Stimulated activated CD4-positive, alpha-beta T cell treated with anti-CD3 and anti-CD28 coated beads, Interleukin-1b, Interleukin-23, amount 100 ng/mL, for 1 hour (primary cell): ENCODE results near the gene PRSS2.

Source experiments
- DNase-seq, 2 donors: peaks; one replicate each; pipeline ENCODE4 v3.0.0-alpha.2; 2020; ENCODE audit warnings: low read depth in 2 of 2

The PRSS2 gene

DNA sequence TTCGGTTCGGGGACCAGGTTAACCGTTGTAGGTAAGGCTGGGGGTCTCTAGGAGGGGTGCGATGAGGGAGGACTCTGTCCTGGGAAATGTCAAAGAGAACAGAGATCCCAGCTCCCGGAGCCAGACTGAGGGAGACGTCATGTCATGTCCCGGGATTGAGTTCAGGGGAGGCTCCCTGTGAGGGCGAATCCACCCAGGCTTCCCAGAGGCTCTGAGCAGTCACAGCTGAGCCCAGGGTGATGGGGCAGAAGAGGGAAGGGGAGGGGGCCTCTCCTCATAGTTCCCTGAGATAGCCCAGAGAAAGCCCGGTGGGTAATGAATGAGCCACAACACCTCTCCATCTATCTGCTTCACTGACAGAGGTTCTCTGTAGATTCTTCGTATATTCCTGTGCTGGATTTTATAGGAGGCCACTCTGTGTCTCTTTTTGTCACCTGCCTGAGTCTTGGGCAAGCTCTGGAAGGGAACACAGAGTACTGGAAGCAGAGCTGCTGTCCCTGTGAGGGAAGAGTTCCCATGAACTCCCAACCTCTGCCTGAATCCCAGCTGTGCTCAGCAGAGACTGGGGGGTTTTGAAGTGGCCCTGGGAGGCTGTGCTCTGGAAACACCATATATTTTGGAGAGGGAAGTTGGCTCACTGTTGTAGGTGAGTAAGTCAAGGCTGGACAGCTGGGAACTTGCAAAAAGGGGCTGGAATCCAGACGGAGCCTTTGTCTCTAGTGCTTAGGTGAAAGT lies 16.4 kb downstream of the PRSS2 start:
- DNase-seq: no peak

DNA sequence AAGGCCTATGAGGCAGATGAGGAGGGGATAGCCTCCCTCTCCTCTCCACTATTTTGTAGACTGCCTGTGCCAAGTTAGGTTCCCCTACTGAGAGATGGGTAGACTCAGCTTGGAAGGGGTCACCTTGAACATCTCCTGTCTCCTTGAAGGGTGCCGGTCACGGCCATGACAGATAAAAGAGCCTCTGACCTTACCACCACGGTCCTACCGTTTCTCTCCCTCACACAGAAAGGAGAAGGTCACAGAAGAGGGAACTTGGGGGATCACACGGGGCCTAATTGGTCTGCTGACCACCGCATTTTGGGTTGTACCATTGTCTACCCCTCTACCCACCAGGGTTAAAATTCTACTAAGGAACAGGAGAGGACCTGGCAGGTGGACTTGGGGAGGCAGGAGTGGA lies 17.0 kb downstream of the PRSS2 start:
- no peak for DNase-seq

DNA sequence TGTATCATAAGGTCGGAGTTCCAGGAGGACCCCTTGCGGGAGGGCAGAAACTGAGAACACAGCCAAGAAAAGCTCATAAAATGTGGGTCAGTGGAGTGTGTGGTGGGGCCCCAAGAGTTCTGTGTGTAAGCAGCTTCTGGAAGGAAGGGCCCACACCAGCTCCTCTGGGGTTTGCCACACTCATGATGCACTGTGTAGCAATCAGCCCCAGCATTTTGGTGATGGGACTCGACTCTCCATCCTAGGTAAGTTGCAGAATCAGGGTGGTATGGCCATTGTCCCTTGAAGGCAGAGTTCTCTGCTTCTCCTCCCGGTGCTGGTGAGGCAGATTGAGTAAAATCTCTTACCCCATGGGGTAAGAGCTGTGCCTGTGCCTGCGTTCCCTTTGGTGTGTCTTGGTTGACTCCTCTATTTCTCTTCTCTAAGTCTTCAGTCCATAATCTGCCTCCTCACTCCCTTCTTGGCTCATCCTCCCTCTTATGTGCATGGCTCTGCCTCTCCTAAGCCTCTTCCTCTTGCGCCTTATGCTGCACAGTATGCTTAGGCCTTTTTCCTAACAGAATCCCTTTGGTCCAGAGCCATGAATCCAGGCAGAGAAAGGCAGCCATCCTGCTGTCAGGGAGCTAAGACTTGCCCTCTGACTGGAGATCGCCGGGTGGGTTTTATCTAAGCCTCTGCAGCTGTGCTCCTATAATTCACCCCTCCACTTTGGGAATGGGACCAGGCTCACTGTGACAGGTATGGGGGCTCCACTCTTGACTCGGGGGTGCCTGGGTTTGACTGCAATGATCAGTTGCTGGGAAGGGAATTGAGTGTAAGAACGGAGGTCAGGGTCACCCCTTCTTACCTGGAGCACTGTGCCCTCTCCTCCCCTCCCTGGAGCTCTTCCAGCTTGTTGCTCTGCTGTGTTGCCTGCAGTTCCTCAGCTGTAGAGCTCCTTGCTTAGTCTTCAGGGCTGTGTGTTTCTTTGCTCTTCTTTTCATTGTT lies 17.8 kb downstream of the PRSS2 start:
- DNase-seq: no peak

DNA sequence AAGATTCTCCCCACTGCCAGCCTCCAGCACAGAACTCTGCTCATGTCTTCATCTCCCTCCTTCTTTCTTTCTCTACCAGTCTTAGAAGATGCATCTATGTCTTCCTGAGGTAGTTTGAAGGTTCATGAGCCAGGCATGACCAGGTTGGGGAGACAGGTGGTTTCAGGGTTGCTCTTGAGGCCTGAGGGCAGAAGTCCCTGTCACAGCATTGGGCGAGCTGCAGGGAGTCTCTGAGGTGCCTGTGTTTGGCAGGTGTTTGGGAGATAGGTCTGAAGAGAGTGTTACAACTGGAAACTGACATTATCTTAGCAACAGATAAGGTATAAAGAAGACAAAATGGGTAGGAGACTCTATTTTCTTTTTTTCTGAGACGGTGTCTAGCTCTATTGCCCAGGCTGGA lies 18.7 kb downstream of the PRSS2 start:
- DNase-seq: no peak

DNA sequence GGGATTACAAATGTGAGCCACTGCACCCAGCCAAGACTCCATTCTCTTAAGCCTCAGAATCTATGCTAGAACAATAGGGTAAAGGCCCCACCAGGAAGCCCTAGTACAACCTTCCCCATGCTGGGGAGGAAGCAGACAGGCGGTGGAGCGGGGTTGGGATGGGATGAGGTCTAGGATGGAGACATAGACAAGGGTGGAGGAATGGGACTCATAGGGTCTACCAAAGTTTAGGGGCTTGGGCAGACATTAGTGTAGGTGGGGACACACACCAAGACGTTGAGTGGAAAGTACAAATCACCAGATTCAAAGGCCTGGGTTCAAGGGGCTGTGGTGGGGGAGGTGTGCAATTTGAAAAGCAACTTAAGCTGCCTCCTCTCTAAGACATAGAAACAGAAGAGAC lies 19.3 kb downstream of the PRSS2 start:
- no peak for DNase-seq

DNA sequence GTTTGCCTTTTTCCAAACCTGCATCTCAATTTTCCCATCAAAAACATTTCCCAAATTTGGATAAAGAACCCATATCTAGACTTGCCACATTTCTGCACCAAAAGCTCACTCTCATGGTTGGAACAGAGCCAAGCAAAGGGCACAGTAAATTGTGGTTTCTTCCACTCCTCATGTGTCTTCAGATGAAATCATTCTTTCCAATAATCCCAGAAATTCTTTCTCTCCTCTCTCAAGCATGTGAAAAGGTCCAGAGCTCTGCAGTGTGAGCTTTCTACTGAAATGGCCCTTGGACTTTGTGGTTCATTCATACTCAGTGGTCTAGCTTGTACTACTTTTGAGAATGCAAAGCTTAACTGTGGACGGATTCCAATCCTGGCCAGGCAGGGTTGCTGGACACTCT lies 19.8 kb downstream of the PRSS2 start:
- DNase-seq: no peak

DNA sequence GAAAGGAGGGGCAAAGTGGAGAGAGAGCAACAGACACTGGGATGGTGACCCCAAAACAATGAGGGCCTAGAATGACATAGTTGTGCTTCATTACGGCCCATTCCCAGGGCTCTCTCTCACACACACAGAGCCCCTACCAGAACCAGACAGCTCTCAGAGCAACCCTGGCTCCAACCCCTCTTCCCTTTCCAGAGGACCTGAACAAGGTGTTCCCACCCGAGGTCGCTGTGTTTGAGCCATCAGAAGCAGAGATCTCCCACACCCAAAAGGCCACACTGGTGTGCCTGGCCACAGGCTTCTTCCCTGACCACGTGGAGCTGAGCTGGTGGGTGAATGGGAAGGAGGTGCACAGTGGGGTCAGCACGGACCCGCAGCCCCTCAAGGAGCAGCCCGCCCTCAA lies 20.7 kb downstream of the PRSS2 start:
- no peak for DNase-seq

DNA sequence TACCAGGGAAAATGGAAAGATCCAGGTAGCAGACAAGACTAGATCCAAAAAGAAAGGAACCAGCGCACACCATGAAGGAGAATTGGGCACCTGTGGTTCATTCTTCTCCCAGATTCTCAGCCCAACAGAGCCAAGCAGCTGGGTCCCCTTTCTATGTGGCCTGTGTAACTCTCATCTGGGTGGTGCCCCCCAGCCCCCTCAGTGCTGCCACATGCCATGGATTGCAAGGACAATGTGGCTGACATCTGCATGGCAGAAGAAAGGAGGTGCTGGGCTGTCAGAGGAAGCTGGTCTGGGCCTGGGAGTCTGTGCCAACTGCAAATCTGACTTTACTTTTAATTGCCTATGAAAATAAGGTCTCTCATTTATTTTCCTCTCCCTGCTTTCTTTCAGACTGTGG lies 21.4 kb downstream of the PRSS2 start:
- no peak for DNase-seq

DNA sequence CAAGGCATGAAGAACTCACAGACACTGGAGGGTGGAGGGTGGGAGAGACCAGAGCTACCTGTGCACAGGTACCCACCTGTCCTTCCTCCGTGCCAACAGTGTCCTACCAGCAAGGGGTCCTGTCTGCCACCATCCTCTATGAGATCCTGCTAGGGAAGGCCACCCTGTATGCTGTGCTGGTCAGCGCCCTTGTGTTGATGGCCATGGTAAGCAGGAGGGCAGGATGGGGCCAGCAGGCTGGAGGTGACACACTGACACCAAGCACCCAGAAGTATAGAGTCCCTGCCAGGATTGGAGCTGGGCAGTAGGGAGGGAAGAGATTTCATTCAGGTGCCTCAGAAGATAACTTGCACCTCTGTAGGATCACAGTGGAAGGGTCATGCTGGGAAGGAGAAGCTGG lies 21.8 kb downstream of the PRSS2 start:
- DNase-seq: no peak

DNA sequence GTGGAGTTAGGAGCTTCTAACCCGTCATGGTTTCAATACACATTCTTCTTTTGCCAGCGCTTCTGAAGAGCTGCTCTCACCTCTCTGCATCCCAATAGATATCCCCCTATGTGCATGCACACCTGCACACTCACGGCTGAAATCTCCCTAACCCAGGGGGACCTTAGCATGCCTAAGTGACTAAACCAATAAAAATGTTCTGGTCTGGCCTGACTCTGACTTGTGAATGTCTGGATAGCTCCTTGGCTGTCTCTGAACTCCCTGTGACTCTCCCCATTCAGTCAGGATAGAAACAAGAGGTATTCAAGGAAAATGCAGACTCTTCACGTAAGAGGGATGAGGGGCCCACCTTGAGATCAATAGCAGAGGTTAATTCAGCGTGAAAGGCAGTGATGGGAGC lies 22.4 kb downstream of the PRSS2 start:
- DNase-seq: no peak

DNA sequence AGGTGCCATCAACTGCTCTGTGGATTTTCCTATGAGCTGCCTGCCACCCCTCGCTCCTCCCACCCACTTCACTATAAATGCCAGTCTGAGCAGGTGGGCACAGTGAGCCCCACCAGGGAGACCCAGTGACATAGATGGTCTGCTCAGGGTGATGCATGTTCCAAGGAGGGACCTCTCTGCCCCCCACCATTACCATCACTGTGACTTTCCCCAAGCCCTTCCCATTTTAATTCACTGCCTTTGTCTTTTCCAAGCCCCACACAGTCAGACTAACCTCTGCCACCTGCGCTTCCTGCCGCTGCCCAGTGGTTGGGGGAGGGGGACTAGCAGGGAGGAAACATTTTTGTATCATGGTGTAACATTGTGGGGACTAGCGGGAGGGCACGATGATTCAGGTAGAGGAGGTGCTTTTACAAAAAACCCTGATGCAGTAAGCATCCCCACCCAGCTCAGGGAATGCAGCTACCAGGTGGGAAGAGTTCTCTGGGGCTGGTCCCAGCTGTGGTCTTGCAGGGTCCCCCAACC lies 24.6 kb downstream of the PRSS2 start:
- no peak for DNase-seq

DNA sequence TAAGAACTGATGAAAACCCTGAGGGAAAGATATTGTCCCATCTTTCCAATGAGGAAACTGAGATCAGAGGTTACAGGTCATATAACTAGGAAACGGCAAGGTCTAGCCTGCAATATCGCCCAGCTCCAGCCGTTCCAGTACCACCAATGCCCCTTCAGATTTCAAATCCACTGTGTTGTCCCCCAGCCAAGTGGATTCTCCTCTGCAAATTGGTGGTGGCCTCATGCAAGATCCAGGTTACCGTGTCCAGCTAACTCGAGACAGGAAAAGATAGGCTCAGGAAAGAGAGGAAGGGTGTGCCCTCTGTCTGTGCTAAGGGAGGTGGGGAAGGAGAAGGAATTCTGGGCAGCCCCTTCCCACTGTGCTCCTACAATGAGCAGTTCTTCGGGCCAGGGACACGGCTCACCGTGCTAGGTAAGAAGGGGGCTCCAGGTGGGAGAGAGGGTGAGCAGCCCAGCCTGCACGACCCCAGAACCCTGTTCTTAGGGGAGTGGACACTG lies 25.3 kb downstream of the PRSS2 start:
- no peak for DNase-seq

DNA sequence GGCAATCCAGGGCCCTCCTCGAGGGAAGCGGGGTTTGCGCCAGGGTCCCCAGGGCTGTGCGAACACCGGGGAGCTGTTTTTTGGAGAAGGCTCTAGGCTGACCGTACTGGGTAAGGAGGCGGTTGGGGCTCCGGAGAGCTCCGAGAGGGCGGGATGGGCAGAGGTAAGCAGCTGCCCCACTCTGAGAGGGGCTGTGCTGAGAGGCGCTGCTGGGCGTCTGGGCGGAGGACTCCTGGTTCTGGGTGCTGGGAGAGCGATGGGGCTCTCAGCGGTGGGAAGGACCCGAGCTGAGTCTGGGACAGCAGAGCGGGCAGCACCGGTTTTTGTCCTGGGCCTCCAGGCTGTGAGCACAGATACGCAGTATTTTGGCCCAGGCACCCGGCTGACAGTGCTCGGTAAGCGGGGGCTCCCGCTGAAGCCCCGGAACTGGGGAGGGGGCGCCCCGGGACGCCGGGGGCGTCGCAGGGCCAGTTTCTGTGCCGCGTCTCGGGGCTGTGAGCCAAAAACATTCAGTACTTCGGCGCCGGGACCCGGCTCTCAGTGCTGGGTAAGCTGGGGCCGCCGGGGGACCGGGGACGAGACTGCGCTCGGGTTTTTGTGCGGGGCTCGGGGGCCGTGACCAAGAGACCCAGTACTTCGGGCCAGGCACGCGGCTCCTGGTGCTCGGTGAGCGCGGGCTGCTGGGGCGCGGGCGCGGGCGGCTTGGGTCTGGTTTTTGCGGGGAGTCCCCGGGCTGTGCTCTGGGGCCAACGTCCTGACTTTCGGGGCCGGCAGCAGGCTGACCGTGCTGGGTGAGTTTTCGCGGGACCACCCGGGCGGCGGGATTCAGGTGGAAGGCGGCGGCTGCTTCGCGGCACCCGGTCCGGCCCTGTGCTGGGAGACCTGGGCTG lies 26.0 kb downstream of the PRSS2 start:
- no peak for DNase-seq

DNA sequence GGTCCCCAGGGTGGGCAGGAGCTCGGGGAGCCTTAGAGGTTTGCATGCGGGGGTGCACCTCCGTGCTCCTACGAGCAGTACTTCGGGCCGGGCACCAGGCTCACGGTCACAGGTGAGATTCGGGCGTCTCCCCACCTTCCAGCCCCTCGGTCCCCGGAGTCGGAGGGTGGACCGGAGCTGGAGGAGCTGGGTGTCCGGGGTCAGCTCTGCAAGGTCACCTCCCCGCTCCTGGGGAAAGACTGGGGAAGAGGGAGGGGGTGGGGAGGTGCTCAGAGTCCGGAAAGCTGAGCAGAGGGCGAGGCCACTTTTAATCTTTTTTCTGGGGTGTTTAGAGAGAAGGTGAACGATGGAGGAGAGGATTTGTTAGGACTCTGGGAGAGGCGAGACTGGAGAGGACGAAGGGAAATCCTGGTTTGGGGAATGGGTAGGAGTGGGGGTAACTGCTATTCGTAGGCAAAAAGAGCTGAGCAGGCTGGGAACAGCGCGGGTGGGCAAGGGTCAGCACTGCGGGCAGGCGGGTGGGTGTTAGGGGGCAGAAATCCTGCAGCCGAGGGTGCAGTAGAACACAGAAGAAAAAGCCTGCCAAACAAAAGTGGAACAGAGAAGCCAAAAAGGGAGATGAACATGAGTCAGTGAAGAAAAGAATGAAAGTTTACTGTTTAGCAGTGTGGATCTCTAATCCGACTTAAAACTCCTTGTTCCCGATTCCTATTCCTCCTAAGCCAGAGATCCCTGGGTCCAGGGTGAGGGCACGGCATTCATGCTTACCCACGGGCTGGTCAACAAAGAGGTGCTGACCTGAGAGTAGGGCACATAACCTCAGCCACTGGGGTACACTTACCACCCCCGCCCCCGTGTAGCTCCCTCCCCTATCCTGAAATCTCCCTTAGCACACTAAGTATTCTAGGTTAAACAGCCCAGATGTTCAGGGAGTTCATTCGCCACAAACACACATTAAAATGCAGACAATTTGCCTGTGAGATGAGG lies 26.9 kb downstream of the PRSS2 start:
- no peak for DNase-seq

DNA sequence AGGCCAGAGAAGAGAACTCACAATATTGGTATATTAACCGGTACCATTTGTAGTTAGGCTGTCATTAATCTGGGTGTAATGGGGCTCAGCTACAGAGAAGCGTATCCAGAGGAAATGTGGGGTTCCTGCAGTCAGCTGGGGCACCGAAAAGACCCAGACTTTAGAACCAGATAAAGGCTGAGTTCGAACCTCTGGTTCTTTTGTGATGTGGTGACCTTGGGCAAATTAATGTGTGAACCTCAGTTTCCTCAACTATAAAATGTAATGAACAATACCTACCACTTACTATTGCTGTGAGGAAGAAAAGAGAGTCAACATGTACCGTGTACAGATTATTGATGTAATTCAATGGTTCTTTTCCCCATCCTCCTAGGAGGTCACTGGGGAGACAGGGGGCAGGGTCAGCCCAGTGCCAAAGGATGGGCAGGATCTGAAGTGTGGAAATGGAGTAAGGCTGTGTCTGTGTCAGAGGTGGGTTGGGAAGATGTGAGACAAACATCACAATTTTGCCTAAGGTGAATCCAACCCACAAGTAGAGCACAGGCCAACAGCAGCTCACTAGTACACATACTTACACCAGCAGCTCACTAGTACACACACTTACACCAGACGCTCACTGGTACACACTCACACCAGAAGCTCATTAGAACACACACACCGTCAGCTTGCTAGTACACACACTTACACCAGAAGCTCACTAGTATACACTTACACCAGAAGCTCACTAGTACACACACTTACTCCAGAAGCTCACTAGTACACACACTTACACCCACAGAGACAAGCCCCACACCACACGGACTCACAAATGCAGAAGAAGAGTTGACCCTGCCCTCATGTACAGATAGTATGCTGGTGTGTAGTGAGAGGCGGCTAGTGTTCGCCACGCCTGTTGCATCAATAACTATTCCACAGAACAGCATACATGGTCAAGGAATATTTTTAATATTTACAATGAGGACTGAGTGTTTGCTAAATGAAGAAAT lies 28.0 kb downstream of the PRSS2 start:
- no peak for DNase-seq

DNA sequence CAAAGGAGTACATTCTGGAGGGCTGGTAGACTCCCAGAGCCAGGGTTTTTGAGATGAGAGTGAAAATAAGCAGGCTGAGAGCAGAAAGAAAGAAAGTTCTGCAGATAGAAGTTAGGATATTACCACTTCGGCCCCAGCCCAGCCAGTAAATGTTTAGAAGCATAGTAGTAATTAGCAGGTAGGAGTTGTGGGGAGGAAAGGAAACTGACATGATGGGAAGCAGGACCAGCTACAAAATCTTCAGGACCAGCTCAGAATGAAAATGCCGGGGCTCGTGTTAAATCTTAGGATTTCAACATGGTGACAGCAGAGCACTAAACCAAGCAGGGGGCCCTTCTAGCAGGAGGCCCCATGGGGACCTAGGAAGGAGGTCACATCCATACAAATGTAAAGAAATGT lies 28.7 kb downstream of the PRSS2 start:
- DNase-seq: no peak

DNA sequence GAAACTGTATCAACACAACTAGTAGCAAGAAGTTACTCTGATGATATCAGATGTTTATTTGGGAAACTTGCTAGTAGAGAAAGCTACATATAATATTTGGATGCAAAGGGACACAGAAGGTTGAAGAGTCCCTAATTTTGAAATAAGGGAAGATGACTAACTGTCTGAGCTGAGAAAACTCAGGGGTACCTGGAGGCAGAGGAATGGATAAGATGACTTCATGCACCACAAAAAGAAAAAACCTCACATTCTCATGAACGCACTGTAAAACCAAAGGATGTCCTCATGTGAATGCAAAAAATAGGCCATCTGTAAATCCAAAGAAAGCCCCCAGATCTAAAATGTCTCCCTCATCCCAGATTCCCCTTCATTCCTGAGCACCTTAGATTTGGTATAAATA lies 29.3 kb downstream of the PRSS2 start:
- DNase-seq: no peak

DNA sequence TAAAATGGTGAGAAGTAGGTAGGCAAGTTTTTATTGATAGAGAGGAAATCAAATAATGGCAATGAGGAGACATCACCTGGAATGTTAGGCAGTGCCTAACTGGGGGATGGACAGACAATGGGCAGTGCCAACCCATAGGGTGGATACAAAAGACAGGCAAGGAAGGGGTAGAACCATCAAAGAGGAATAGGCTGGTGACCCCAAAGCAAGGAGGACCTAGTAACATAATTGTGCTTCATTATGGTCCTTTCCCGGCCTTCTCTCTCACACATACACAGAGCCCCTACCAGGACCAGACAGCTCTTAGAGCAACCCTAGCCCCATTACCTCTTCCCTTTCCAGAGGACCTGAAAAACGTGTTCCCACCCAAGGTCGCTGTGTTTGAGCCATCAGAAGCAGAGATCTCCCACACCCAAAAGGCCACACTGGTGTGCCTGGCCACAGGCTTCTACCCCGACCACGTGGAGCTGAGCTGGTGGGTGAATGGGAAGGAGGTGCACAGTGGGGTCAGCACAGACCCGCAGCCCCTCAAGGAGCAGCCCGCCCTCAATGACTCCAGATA lies 30.0 kb downstream of the PRSS2 start:
- DNase-seq: no peak
